ENCODE data around the gene HOXD12. TPM values are rescaled to one million over a fixed set of nuclear protein-coding genes. Genes with fewer than 3 reads are reported as not detected.

HOXD12 gene
- total and polyA plus RNA-seq, 2 donors (not counting 1 experiment from before 2014, with no cell fraction given), result not detected

GRCh38 chr2:176111846-176112374 is 12.3 kb downstream of the HOXD12 start:
- TF ChIP-seq EZH2 (IDR thresholded peaks at IDR 0.05; ENCODE audit: low read length, missing control alignments), result no peak
- TF ChIP-seq CTCF (conservative IDR thresholded peaks at IDR 0.05 in 1 of 2, IDR thresholded peaks at IDR 0.05 in 1 of 2; ENCODE audit: low read depth in 1 of 2, low read length in 2 of 2), result no peak
- Histone ChIP-seq H3K36me3 (ENCODE audit: control insufficient read depth, insufficient read depth, low read length) (no peaks in the 10 kb centered on the region), H3K4me1 (ENCODE audit: control insufficient read depth, extremely low read depth, insufficient read depth, low read length) (no peaks in the 10 kb centered on the region), H3K27ac (ENCODE audit: insufficient read depth, low read length) (no peak overlapping the region), H4K20me1 (ENCODE audit: control insufficient read depth, extremely low read depth, insufficient read depth, low read length) (no peaks in the 10 kb centered on the region), H3K9me3 (ENCODE audit: control insufficient read depth, insufficient read depth, low read depth, low read length) (no peaks in the 10 kb centered on the region), H3K4me2 (ENCODE audit: extremely low read depth, insufficient read depth, low read length) (no peak overlapping the region), H3K27me3 (ENCODE audit: control insufficient read depth, insufficient read depth, low read length) (peaks cover 80% of the 10 kb centered on the region), H3K79me2 (ENCODE audit: control insufficient read depth, insufficient read depth, low read length) (no peaks in the 10 kb centered on the region), H3K9ac (ENCODE audit: insufficient read depth, low read length) (no peak overlapping the region), H2AFZ (ENCODE audit: low read length) (no peak overlapping the region), H3K4me3 (replicated peaks in 1 of 4; ENCODE audit: control extremely low read depth in 1 of 4, insufficient read depth in 1 of 4, low read depth in 3 of 4, low read length in 4 of 4) (no peak overlapping the region)
- DNase-seq (ENCODE audit: low read depth in 2 of 2), result no peak

- no peaks in the 10 kb centered on the region for H3K79me2 ChIP-seq (ENCODE audit: control insufficient read depth, insufficient read depth, low read length)
- H3K9me3 ChIP-seq (ENCODE audit: control insufficient read depth, insufficient read depth, low read depth, low read length), result no peaks in the 10 kb centered on the region
- no peaks in the 10 kb centered on the region for H4K20me1 ChIP-seq (ENCODE audit: control insufficient read depth, extremely low read depth, insufficient read depth, low read length)
- H2AFZ ChIP-seq (ENCODE audit: low read length), result no peak overlapping the region
- H3K36me3 ChIP-seq (ENCODE audit: control insufficient read depth, insufficient read depth, low read length), result no peaks in the 10 kb centered on the region
- H3K27me3 ChIP-seq (ENCODE audit: control insufficient read depth, insufficient read depth, low read length), result peaks cover 83% of the 10 kb centered on the region
- no peaks in the 10 kb centered on the region for H3K4me1 ChIP-seq (ENCODE audit: control insufficient read depth, extremely low read depth, insufficient read depth, low read length)
- TF ChIP-seq CTCF (conservative IDR thresholded peaks at IDR 0.05 in 1 of 2, IDR thresholded peaks at IDR 0.05 in 1 of 2; ENCODE audit: low read depth in 1 of 2, low read length in 2 of 2) (no peak), EZH2 (IDR thresholded peaks at IDR 0.05; ENCODE audit: low read length, missing control alignments) (peak; percentile 71)
- no peak overlapping the region for H3K4me2 ChIP-seq (ENCODE audit: extremely low read depth, insufficient read depth, low read length)
- H3K4me3 ChIP-seq (replicated peaks in 1 of 4; ENCODE audit: control extremely low read depth in 1 of 4, insufficient read depth in 1 of 4, low read depth in 3 of 4, low read length in 4 of 4), result no peak overlapping the region
- H3K9ac ChIP-seq (ENCODE audit: insufficient read depth, low read length), result no peak overlapping the region
- H3K27ac ChIP-seq (ENCODE audit: insufficient read depth, low read length), result no peak overlapping the region
- DNase-seq (ENCODE audit: low read depth in 2 of 2), result no peak
Observed at GRCh38 chr2:176112375-176113302, 13.0 kb downstream of the HOXD12 start.

- no peak overlapping the region for H3K4me2 ChIP-seq (ENCODE audit: extremely low read depth, insufficient read depth, low read length)
- H3K79me2 ChIP-seq (ENCODE audit: control insufficient read depth, insufficient read depth, low read length), result no peaks in the 10 kb centered on the region
- H3K27ac ChIP-seq (ENCODE audit: insufficient read depth, low read length), result no peak overlapping the region
- H3K4me3 ChIP-seq (replicated peaks in 1 of 4; ENCODE audit: control extremely low read depth in 1 of 4, insufficient read depth in 1 of 4, low read depth in 3 of 4, low read length in 4 of 4), result no peak overlapping the region
- no peak overlapping the region for H2AFZ ChIP-seq (ENCODE audit: low read length)
- peaks cover 90% of the 10 kb centered on the region for H3K27me3 ChIP-seq (ENCODE audit: control insufficient read depth, insufficient read depth, low read length)
- no peaks in the 10 kb centered on the region for H3K4me1 ChIP-seq (ENCODE audit: control insufficient read depth, extremely low read depth, insufficient read depth, low read length)
- H3K9ac ChIP-seq (ENCODE audit: insufficient read depth, low read length), result no peak overlapping the region
- H4K20me1 ChIP-seq (ENCODE audit: control insufficient read depth, extremely low read depth, insufficient read depth, low read length), result no peaks in the 10 kb centered on the region
- no peaks in the 10 kb centered on the region for H3K9me3 ChIP-seq (ENCODE audit: control insufficient read depth, insufficient read depth, low read depth, low read length)
- TF ChIP-seq EZH2 (IDR thresholded peaks at IDR 0.05; ENCODE audit: low read length, missing control alignments) (no peak), CTCF (conservative IDR thresholded peaks at IDR 0.05 in 1 of 2, IDR thresholded peaks at IDR 0.05 in 1 of 2; ENCODE audit: low read depth in 1 of 2, low read length in 2 of 2) (no peak)
- no peak for DNase-seq (ENCODE audit: low read depth in 2 of 2)
- H3K36me3 ChIP-seq (ENCODE audit: control insufficient read depth, insufficient read depth, low read length), result no peaks in the 10 kb centered on the region
Observed at GRCh38 chr2:176114120-176114929, 14.7 kb downstream of the HOXD12 start.

All from fibroblast of lung (primary cell).